ENCODE measurements around the gene STAT3. TPM values are rescaled to one million over a fixed set of nuclear protein-coding genes. Genes with fewer than 3 reads are reported as not detected.
"Not testable (repeated sequence)": the region's sequence is repeated elsewhere in the genome, so short reads cannot be mapped to it uniquely, and the experiment has no call there.

Gene STAT3
- polyA plus RNA-seq, 10 donors, result 40.2 to 62.7 (median 49.9) TPM

GRCh38 chr17:42317967-42318366 lies 70.3 kb downstream of the STAT3 start:
- DNase-seq, result not testable (repeated sequence)

- DNase-seq, result no peak
Measured at GRCh38 chr17:42317266-42317845, 70.9 kb downstream of the STAT3 start.

GRCh38 chr17:42316755-42317154 lies 71.5 kb downstream of the STAT3 start:
- no peak for DNase-seq

GRCh38 chr17:42315402-42316156 lies 72.7 kb downstream of the STAT3 start:
- DNase-seq, result no peak

GRCh38 chr17:42313773-42314566 lies 74.3 kb downstream of the STAT3 start:
- no peak for DNase-seq

- DNase-seq, result no peak
Measured at GRCh38 chr17:42313389-42313772, 74.9 kb downstream of the STAT3 start.

- peak; percentile 84 to 92 (median 85) for DNase-seq
Measured at GRCh38 chr17:42312285-42313130, 75.7 kb downstream of the STAT3 start.

GRCh38 chr17:42312035-42312284 lies 76.3 kb downstream of the STAT3 start:
- DNase-seq, result no peak

- DNase-seq, result peak; percentile 87 to 96 (median 90)
Measured at GRCh38 chr17:42311240-42312034, 76.8 kb downstream of the STAT3 start.

GRCh38 chr17:42310787-42311215 lies 77.4 kb downstream of the STAT3 start:
- no peak for DNase-seq

GRCh38 chr17:42309986-42310786 lies 78.1 kb downstream of the STAT3 start:
- DNase-seq, result peak in 1 of 3 donors; percentile 43

GRCh38 chr17:42309142-42309541 lies 79.1 kb downstream of the STAT3 start:
- no peak for DNase-seq

GRCh38 chr17:42308446-42308845 lies 79.8 kb downstream of the STAT3 start:
- DNase-seq, result no peak

GRCh38 chr17:42307362-42307927 lies 80.8 kb downstream of the STAT3 start:
- DNase-seq, result no peak

- no peak for DNase-seq
Measured at GRCh38 chr17:42306385-42306667, 81.9 kb downstream of the STAT3 start.

GRCh38 chr17:42305543-42306384 lies 82.5 kb downstream of the STAT3 start:
- no peak for DNase-seq

GRCh38 chr17:42305031-42305330 lies 83.3 kb downstream of the STAT3 start:
- DNase-seq, result not testable (repeated sequence)

- no peak for DNase-seq
Measured at GRCh38 chr17:42304187-42305030, 83.8 kb downstream of the STAT3 start.

Data from muscle of back (tissue), 11 donors.